RPMI8226 (cell line): ENCODE data around the gene SMURF1.

Experiments
- DNase-seq: peaks from one replicate; pipeline ENCODE4 v3.0.0-alpha.2; 2015

The SMURF1 gene

GRCh38 chr7:99027241-99027640 is 116.7 kb downstream of the SMURF1 start:
- DNase-seq: no peak

GRCh38 chr7:99024066-99024465 is 119.8 kb downstream of the SMURF1 start:
- DNase-seq: no peak

DNA sequence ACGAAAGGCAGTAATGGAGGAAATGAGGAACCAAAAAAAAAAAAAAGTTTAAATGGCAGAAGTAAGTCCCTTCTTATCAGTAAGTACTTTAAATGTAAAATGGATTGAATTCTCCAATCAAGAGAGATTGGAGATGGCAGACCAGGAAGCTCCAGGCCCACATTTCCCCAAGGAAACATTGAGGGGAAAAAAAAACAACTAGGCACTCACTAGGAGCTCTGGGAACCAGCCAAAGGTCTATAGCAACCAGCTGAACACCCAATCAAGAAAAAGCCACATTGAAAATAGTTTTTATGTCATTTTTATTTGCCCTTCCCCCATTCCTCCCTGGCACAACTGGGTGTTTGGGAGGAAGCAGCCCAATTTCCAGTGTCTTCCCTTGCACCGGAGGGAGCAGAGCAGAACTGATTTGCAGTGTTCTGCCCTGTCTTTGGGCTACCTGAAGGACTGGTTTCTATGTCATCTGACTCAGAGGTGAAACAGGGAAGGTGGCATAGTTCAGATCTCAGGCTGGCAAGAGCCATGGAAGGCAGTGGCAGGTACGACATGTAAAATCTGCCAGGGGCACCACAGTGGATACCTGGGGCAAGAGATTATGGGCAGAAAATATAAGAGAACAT is 121.9 kb downstream of the SMURF1 start:
- no peak for DNase-seq

GRCh38 chr7:99020413-99020715 is 123.5 kb downstream of the SMURF1 start:
- no peak for DNase-seq

GRCh38 chr7:99019523-99020412 is 124.1 kb downstream of the SMURF1 start:
- DNase-seq: no peak

DNA sequence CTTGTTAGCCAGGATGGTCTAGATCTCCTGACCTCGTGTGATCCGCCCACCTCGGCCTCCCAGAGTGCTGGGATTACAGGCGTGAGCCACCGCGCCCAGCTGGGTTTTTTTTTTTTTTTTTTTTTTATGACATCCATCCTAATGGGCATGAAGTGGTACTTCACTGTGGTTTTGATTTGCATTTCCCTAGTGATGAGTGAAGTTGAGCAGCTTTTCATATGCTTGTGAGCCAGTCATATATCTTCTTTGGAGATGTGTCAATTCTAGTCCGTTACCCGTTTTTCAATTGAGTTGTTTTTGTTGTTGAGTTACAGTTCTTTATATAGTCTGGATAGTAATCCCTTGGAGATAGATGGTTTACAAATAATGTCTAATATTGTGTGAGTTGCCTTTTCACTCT is 127.7 kb downstream of the SMURF1 start:
- DNase-seq: no peak

- no peak for DNase-seq
Measured at GRCh38 chr7:99014113-99014985, 129.6 kb downstream of the SMURF1 start.

- DNase-seq: no peak
Measured at GRCh38 chr7:99013266-99014112, 130.4 kb downstream of the SMURF1 start.

DNA sequence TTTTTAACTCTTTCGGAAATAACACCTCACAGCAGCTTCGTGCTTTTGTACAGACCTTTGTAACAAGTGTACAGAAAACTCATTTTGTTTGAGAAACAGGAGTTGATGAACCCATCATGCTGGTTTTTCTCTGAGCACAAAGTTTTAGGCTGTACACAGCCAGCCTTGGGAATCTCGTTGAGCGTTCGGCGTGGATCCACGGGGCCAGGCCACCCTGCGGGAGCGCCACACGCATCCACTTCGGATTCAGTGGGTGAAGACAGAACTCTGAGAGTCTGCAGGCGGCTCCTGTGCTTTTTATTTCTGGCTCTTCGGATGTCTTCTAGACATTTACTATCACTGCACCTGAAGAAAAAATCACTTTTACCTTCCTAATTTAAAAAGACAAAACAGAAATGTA is 131.2 kb downstream of the SMURF1 start:
- no peak for DNase-seq

- no peak for DNase-seq
Measured at GRCh38 chr7:99011706-99012404, 132.1 kb downstream of the SMURF1 start.

DNA sequence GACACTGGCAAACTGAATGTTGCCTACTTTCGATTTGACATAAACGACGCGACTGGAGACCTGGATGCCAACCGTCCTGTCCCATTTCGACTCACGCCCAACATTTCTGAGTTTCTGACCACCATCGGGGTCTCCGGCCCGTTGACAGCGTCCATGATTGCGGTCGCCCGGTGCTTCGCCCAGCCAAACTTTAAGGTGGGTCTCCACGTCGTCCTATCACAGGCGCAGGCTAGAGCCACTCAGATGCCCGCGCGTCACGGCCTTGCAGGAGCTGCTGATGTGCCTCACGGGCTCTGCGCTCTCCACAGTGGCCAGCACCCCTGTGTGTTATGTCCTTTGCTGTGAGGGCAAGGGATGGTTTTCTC is 132.6 kb downstream of the SMURF1 start:
- no peak for DNase-seq

GRCh38 chr7:99010281-99010680 is 133.6 kb downstream of the SMURF1 start:
- no peak for DNase-seq

DNA sequence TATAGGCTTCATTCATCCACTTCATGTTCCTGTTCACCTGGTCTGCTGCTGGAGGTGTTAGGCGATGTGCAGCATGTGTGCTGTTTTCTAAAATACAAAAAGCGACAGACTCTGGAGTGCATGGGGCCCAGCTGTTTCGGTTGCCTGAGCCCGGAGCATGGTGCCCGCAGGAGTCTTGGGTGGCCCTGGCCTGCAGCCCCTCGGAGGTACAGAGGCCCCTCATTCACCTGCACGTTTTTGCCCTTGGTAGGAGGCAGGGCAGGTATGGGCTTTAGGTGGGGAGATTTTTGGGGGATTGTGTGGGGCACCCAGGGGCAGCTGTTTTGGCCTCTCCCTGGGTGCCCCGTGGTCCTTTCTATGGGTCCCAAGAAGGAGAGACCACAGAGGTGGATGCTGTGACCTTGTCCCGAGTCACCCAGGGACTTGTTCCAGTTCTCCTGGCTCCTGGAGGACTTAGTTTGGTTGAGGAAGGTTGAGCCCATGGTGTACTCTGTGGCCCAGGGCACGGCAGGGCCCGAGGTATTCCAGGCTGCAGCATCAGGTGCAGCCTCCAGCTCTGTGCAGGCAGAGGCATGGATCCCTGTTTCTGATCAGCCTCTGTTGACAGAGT is 134.9 kb downstream of the SMURF1 start:
- no peak for DNase-seq

DNA sequence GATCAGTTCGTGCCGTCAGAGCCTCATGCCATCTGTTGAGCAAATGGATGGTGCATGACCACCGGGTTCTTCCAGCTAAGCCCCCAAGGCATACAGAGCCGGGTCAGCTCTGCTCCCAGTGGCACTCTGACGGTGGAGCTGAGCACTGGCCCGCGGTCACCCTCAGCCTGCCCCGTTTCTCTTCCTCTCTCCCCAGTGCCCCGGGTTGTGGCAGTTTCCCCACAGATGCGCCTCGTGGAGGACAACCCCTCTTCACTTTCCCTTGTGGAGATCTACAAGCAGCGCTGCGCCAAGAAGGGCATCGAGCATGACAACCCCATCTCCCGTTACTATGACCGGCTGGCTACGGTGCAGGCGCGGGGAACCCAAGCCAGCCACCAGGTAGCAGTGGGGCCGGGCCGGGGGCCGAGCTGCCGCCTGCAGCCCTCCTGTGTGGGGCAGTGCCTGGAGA is 135.7 kb downstream of the SMURF1 start:
- no peak for DNase-seq

DNA sequence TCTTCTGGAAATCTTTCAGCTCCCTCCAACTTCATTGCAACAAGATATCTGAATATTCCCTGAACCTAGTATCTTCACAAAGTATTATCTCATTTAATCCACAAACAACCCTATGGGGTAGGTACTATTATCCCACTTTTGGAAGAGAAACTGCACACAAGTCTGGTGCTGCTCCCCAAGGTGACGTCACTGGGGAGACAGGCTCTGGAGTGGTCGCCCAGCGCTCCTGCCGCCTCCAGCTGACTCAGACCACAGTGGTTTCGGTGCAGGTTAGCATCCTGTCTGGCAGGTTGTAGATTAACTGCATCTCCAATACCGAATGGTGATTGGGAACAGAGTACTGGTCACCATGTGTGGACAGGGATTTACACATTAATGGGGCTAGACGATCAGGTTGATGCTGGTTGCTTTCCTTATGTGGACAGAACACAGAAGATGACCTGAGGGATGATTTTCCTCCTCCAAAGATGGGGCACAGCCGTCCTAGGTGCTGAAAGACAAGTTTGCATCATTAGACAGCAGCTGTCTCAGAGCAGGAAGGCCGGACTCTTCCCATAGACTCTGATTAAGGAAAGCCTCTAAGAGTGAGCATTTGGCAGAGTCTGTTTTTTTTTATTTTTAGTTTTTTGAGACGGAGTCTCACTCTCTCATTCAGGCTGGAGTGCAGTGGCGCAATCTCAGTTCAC is 137.0 kb downstream of the SMURF1 start:
- no peak for DNase-seq

- no peak for DNase-seq
Measured at GRCh38 chr7:99005776-99006175, 138.1 kb downstream of the SMURF1 start.

DNA sequence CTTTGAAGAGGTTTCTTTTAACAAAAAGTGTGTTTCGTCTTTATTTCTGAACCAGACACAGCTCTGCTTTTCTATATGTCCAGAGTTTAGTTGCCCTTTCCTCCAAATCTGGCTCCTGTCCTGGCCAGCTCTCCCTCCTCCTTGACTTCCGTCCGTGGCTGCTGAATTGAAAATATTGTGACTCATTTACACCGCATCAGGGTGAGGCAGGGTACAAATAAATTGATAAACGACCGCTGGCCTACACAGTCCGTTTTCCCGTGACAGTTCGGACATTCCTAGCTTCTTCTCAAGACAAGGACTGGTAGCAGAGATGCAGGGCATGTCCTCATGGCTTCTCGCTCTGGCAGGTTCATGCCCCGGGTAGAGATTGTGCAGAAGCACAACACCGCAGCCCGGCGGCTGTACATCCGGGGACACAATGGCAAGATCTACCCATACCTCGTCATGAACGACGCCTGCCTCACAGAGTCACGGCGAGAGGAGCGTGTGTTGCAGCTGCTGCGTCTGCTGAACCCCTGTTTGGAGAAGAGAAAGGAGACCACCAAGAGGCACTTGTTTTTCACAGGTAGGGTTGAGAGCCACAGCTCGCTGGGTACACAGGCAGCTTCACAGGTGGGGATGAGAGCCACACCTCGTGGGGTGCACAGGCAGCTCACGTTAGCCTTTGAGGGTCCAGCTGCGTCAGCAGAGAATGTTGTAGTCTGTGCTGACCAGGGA is 139.0 kb downstream of the SMURF1 start:
- no peak for DNase-seq

DNA sequence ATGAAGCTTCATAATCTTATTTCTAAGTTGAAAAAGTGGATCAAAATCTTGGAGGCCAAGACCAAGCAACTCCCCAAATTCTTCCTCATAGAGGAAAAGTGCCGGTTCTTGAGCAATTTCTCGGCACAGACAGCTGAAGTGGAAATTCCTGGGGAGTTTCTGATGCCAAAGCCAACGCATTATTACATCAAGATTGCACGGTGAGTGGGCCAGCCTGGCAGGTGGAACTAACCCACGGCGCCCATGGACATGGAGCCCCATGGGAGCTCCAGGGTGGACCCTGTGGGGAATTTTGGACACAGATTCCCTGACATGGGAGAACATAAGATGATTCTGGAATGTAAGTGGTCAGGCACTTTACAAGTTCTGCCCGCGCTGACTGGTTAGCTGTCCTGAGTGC is 139.7 kb downstream of the SMURF1 start:
- no peak for DNase-seq

- no peak for DNase-seq
Measured at GRCh38 chr7:99003419-99003818, 140.5 kb downstream of the SMURF1 start.

- DNase-seq: no peak
Measured at GRCh38 chr7:99002827-99003212, 141.1 kb downstream of the SMURF1 start.
